Pancreas (tissue), 10 donors: ENCODE measurements around the gene PTPRU. TPM values are rescaled to one million over a fixed set of nuclear protein-coding genes. Genes with fewer than 3 reads are reported as not detected.

Experiments
- ATAC-seq, 4 donors: fragments of 200-7000 bp; cut with Tn5 transposase; one replicate each; pipeline versions ENCODE4 v1.8.0 to v1.9.1; 2020; ENCODE audit warnings: mild to moderate bottlenecking in 4 of 4, moderate library complexity in 4 of 4
- DNase-seq, 6 donors: peaks; one replicate each; pipeline ENCODE4 v3.0.0-alpha.2; 2020
- FAIRE-seq: peaks from 2 replicates; lab custom pipeline; 2012; peaks lifted over from hg19 to GRCh38; lab: Jason Lieb, UNC
- H3K27ac ChIP-seq, 4 donors: fragments of 200-600 bp; sonication (generic); 1 replicate in 3 of 4; 2 replicates in 1 of 4; pipeline versions ENCODE4 v1.5.0 to v1.8.0; 2020
- H3K27me3 ChIP-seq, 4 donors: fragments of 200-600 bp; one replicate each; pipeline ENCODE4 v1.8.0; 2021
- H3K36me3 ChIP-seq, 3 donors: fragments of 200-600 bp; sonication (generic) in 1 of 3; one replicate each; pipeline versions ENCODE4 v1.5.0 to v1.8.0; 2020 to 2021
- H3K4me1 ChIP-seq, 3 donors: fragments of 200-600 bp; one replicate each; pipeline ENCODE4 v1.8.0; 2021
- H3K4me3 ChIP-seq, 4 donors: fragments of 200-600 bp; sonication (generic) in 2 of 4; one replicate each; pipeline versions ENCODE4 v1.5.0 to v1.8.0; 2020 to 2021
- H3K9me3 ChIP-seq, 4 donors: fragments of 200-600 bp; one replicate each; pipeline ENCODE4 v1.8.0; 2021
- WGBS, 2 donors: extraction: QIAGEN DNeasy Blood & Tissue Kit; methylation state at CpG; one replicate each; pipeline ENCODE4 v1.1.7; 2013; 5-methylcytosine and 5-hydroxymethylcytosine counted together
- intact Hi-C, 3 donors: fragments of 100-400 bp; cut with DNase I; formaldehyde crosslinking; loops; one replicate each; pipeline versions ENCODE4 v1.11.1 to v1.14.2; 2022
- polyA plus RNA-seq, 2 donors: library from polyadenylated mRNA; stranded (reverse); fragments of 200-250 nt; gene quantifications; one replicate each; pipeline ENCODE4 v1.2.3, GENCODE V29; 2013
- total RNA-seq, 6 donors: library from RNA; stranded (reverse); fragmentation: NEBNext Ultra II Directional in 4 of 6; extraction: Animal tissue kit (Norgen Biotek cat#: 25700) in 4 of 6; gene quantifications; one replicate each; pipeline versions ENCODE4 v1.2.1 to v1.2.4, GENCODE V29; 2021 to 2023
- TF ChIP-seq, protein P1 (sequence below), 4 donors: fragments of 200-600 bp; sonication (generic) in 3 of 4; IDR thresholded peaks; one replicate each; pipeline versions ENCODE4 v1.5.0 to v1.8.0; 2021; ENCODE audit warnings: antibody characterized with exemption in 4 of 4
- donor health status: healthy with polysubstance abuse.
- donor health status: DM: no; HTN: no; CAD: no; lungs with moderate emphysema.
- donor health status: DM: no; HTN: no; CAD: no.
- donor health status: control.
- donor health status: control.
- donor health status: Bipolar disorder and iron deficiency.
- donor health status: DM: yes; HTN: yes; CAD: no.
- donor health status: DM: no; HTN: no; CAD: no.
- donor health status: DM: no; HTN: no; CAD: no.
- donor health status: DM: yes; HTN: yes; CAD: no.

Gene PTPRU
- total and polyA plus RNA-seq, 8 donors = 12.3 to 20.9 (median 15.2) TPM

DNA sequence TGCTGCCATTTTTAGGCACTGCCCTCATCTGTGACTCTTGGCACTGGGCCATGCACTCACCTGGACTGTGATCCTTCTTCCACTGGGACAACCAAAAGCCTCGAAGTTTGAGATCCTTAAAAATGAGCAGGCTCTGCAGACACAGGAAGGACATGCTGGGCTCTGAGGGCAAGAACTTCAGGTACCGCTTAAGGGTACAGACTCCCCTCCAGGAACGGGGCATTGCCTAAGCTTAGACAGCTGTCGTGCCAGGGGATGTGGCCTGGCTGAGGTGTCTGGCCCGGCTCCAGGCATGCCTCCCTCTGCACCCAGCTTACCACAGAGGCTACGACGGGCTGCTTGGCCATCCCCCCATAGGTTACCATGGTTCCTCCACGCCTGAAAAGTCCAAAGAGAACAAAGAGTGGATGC lies 40.4 kb upstream of the PTPRU start:
- no peak overlapping the region for H3K27ac ChIP-seq
- TF ChIP-seq, protein P1, sequence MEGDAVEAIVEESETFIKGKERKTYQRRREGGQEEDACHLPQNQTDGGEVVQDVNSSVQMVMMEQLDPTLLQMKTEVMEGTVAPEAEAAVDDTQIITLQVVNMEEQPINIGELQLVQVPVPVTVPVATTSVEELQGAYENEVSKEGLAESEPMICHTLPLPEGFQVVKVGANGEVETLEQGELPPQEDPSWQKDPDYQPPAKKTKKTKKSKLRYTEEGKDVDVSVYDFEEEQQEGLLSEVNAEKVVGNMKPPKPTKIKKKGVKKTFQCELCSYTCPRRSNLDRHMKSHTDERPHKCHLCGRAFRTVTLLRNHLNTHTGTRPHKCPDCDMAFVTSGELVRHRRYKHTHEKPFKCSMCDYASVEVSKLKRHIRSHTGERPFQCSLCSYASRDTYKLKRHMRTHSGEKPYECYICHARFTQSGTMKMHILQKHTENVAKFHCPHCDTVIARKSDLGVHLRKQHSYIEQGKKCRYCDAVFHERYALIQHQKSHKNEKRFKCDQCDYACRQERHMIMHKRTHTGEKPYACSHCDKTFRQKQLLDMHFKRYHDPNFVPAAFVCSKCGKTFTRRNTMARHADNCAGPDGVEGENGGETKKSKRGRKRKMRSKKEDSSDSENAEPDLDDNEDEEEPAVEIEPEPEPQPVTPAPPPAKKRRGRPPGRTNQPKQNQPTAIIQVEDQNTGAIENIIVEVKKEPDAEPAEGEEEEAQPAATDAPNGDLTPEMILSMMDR (IDR thresholded peaks at IDR 0.05) = no peak
- no peak for ATAC-seq
- H3K9me3 ChIP-seq = no peaks in the 10 kb centered on the region
- H3K27me3 ChIP-seq = no peaks in the 10 kb centered on the region
- H3K4me1 ChIP-seq = no peaks in the 10 kb centered on the region
- no peak for FAIRE-seq
- intact Hi-C loops = loop anchor here in 1 of 3 donors (10.0 kb wide), 1 partner anchor 311 kb away; no protein-coding TSS in a partner anchor
- peaks cover 0 to 4% (median under 1%) of the 10 kb centered on the region in 3 donors for H3K36me3 ChIP-seq
- no peak overlapping the region for H3K4me3 ChIP-seq
- DNase-seq = peak in 2 of 6 donors; percentile 45 to 64
- WGBS, 2 donors = 65 to 69% methylated on average over 8 of the region's 8 CpGs

DNA sequence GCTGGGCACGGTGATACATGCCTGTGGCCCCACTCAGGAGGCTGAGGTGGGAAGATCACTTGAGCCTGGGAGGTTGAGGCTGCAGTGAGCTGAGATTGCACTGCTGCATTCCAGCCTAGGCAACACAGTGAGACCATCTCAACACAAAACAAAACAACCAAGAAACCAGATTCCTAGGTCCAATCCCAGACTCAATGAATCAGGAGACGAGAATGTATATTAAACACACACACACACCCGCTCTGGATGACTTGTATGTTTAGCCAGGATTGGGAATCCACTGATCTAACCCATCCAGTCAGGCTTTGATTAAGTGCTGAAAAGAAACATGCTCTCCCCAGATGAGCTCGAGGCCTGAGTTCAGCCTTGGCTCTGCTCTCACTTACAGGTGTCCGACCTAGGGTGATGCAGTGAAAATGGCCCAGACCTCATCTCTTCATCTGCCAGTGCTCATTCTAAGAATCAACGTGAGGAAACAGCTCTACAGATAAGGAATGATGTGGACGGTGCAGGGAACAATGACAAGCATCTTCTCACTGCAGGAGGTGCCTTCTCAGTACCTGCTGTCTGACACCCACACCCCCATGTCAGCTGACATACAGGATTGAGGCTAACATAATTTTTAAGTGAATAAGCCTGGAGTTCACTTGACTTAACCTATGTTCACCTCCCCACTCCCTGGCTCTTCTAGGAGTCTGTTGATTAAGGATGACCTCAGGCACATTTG lies 39.3 kb upstream of the PTPRU start:
- Histone ChIP-seq H3K27ac (no peak overlapping the region), H3K4me1 (peaks cover 0 to 1% (median under 1%) of the 10 kb centered on the region in 3 donors), H3K36me3 (peaks cover 0 to 5% (median 4%) of the 10 kb centered on the region in 3 donors), H3K9me3 (no peaks in the 10 kb centered on the region), H3K27me3 (no peaks in the 10 kb centered on the region), H3K4me3 (no peak overlapping the region)
- DNase-seq (peak in 1 of 6 donors; percentile 7), FAIRE-seq (no peak), ATAC-seq (no peak)
- intact Hi-C loops = loop anchor here in 1 of 3 donors (10.0 kb wide), 1 partner anchor 312 kb away; no protein-coding TSS in a partner anchor
- WGBS, 2 donors = 76 to 77% methylated on average over 7 of the region's 7 CpGs
- TF ChIP-seq, protein P1 (IDR thresholded peaks at IDR 0.05) = no peak

DNA sequence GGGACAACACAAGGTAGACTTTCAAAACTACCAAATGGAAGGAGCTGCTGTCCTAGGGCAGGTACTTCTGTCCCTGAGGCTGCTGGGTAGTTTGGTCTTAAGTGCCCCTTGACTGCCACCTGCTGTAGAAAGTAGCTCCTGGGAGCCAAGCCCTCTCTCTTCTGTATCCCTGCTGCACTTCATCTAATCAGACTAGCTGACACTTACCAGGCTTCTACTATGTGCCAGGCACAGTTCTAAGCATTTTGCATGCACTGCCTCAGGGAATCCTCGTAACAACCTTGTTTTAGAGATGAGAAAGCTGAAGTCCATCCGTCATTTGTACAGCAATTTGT lies 38.8 kb upstream of the PTPRU start:
- no peaks in the 10 kb centered on the region for H3K9me3 ChIP-seq
- WGBS, 2 donors = 92 to 93% methylated on average over 2 of the region's 2 CpGs
- H3K36me3 ChIP-seq = peaks cover 0 to 5% (median 4%) of the 10 kb centered on the region in 3 donors
- no peak overlapping the region for H3K4me3 ChIP-seq
- peaks cover 0 to 7% (median 4%) of the 10 kb centered on the region in 3 donors for H3K4me1 ChIP-seq
- ATAC-seq (peak in 3 of 4 donors; percentile 56 to 82 (median 71)), DNase-seq (no peak), FAIRE-seq (no peak)
- intact Hi-C loops = loop anchor here in 1 of 3 donors (10.0 kb wide), 1 partner anchor 313 kb away; no protein-coding TSS in a partner anchor
- TF ChIP-seq, protein P1 (IDR thresholded peaks at IDR 0.05) = no peak
- no peaks in the 10 kb centered on the region for H3K27me3 ChIP-seq
- no peak overlapping the region for H3K27ac ChIP-seq

DNA sequence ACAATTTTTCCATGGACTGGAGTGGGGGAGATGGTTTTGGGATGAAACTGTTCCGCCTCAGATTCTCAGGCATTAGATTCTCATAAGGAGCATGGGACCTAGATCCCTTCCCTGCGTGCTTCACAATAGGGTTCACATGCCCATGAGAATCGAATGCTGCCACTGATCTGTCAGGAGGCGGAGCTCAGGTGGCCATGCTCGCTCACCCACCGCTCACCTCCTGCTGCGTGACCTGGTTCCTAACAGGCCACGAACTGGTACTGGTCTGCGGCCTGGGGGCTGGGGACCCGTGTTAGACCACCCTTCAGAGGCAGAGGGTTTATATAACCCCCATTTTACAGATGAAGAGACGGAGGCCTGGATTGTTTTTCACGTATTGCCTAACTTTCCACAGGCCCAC lies 38.3 kb upstream of the PTPRU start:
- intact Hi-C loops = loop anchor here in 1 of 3 donors (10.0 kb wide), 1 partner anchor 313 kb away; no protein-coding TSS in a partner anchor
- FAIRE-seq (no peak), DNase-seq (peak in 1 of 6 donors; percentile 35), ATAC-seq (no peak)
- 90 to 92% methylated on average over 12 of the region's 12 CpGs for WGBS, 2 donors
- TF ChIP-seq, protein P1 (IDR thresholded peaks at IDR 0.05) = no peak
- Histone ChIP-seq H3K27ac (no peak overlapping the region), H3K4me1 (peaks cover 0 to 9% (median 4%) of the 10 kb centered on the region in 3 donors), H3K27me3 (no peaks in the 10 kb centered on the region), H3K4me3 (no peak overlapping the region), H3K36me3 (peaks cover 0 to 5% (median 1%) of the 10 kb centered on the region in 3 donors), H3K9me3 (no peaks in the 10 kb centered on the region)
